IgD-negative memory B cell (primary cell): ENCODE measurements around the gene MRPL49. TPM values are rescaled to one million over a fixed set of nuclear protein-coding genes. Genes with fewer than 3 reads are reported as not detected.

Experiments used
- H3K27ac Mint-ChIP-seq, 3 donors: one replicate each; pipeline ENCODE4 v1.8.0; 2020 to 2022; ENCODE audit warnings: mild to moderate bottlenecking in 3 of 3, mixed read lengths in 3 of 3, moderate library complexity in 1 of 3
- H3K27me3 Mint-ChIP-seq: one replicate; pipeline ENCODE4 v1.8.0; 2021; ENCODE audit warnings: mixed read lengths
- H3K36me3 Mint-ChIP-seq: one replicate; pipeline ENCODE4 v1.8.0; 2020; ENCODE audit warnings: mild to moderate bottlenecking, mixed read lengths
- H3K4me1 Mint-ChIP-seq, 3 donors: one replicate each; pipeline ENCODE4 v1.8.0; 2020 to 2022; ENCODE audit warnings: mixed read lengths in 3 of 3, mild to moderate bottlenecking in 1 of 3
- H3K4me3 Mint-ChIP-seq, 4 donors: one replicate each; pipeline ENCODE4 v1.8.0; 2020 to 2022; ENCODE audit warnings: mild to moderate bottlenecking in 4 of 4, mixed read lengths in 4 of 4, moderate library complexity in 3 of 4
- H3K9me3 Mint-ChIP-seq, 3 donors: one replicate each; pipeline ENCODE4 v1.8.0; 2020 to 2021; ENCODE audit warnings: mixed read lengths in 3 of 3, mild to moderate bottlenecking in 1 of 3
- polyA plus RNA-seq: library from polyadenylated mRNA; unstranded; fragments of 300-500 nt; fragmentation: Illumina TruSeq; gene quantifications from one replicate; pipeline ENCODE4 v1.2.3, GENCODE V29; 2021

Gene MRPL49
- polyA plus RNA-seq, 1 donor from 2014 or later = 95.5 TPM

DNA sequence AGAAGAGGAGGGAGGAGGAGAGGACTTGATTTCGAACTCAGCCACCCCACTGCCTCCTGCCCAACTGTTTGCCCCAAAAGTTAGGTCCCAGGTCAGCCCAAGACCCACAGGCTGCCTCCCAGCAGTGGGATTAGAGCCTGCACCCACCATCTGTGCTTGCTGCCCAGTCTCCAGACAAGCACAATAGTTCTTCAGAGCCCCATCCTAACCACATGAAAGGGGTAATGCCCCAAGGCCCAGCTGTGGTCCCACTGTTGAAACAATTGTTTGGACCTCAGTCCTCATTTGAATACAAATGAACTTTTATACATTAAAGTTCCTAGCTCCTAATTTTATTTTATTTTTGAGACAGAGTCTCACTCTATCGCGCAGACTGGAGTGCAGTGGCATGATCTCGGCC, 31.5 kb upstream of the MRPL49 start:
- Mint-ChIP-seq H3K9me3 (no peaks in the 10 kb centered on the region), H3K36me3 (peaks cover 4% of the 10 kb centered on the region), H3K27ac (peak overlapping the region in 1 of 3 donors; percentile 35), H3K4me3 (no peak overlapping the region), H3K27me3 (no peaks in the 10 kb centered on the region), H3K4me1 (peaks cover 5 to 6% (median 5%) of the 10 kb centered on the region in 3 donors)

GRCh38 chr11:65095427-65095826, 26.7 kb upstream of the MRPL49 start:
- Mint-ChIP-seq H3K4me3 (peak overlapping the region; percentile 93 to 99 (median 96)), H3K9me3 (no peaks in the 10 kb centered on the region), H3K4me1 (peaks cover 8 to 18% (median 15%) of the 10 kb centered on the region in 3 donors), H3K27ac (peak overlapping the region; percentile 94 to 99 (median 96)), H3K36me3 (no peaks in the 10 kb centered on the region), H3K27me3 (no peaks in the 10 kb centered on the region)

DNA sequence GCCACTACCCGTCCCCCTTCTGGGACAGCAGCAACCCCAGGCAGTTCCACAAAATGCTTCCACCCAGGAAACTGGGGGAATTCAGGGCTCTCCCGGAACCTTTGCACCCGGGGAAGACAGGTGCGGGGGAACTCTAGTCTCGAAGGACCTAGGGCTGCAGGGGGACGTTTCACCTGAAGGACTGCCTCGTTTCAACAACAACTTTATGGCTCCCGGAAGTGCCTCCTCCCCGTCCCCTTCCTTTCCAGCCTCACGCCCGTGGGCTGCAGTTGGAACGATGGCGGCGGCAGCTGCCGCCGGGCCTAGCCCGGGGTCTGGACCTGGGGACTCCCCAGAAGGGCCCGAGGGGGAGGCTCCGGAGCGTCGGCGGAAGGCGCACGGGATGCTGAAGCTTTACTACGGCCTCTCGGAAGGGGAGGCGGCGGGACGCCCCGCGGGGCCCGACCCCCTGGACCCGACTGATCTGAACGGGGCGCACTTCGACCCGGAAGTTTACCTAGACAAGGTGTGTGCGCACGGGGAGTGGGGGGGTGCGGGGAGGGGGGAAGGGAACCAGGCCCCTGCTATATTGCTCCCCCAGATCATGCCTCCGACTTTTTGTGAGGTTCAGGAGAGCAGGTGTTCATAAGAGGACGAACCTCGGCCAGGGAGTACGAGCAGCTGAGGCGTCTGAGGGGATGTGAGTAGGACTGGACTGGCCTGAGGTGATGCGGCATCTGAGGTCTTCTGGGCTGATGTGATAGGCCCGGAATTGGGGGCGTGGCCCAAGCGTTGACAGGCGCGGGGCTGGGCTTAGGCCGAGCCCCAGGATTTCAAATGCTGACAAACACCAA, 25.9 kb upstream of the MRPL49 start, which contains the start of gene VPS51:
Gene VPS51 (plus strand): TSS at position 241 of the 833 bp plus-strand sequence. CDS start 37 bp downstream, at position 278.
- no peaks in the 10 kb centered on the region for H3K9me3 Mint-ChIP-seq
- H3K4me1 Mint-ChIP-seq = peaks cover 8 to 18% (median 15%) of the 10 kb centered on the region in 3 donors
- peak within 1 kb of the TSS; percentile 93 to 99 (median 96) for H3K4me3 Mint-ChIP-seq
- H3K27ac Mint-ChIP-seq = peak within 1 kb of the TSS; percentile 94 to 99 (median 96)
- no peaks in the 10 kb centered on the region for H3K27me3 Mint-ChIP-seq
- H3K36me3 Mint-ChIP-seq = no peaks in the 10 kb centered on the region

DNA sequence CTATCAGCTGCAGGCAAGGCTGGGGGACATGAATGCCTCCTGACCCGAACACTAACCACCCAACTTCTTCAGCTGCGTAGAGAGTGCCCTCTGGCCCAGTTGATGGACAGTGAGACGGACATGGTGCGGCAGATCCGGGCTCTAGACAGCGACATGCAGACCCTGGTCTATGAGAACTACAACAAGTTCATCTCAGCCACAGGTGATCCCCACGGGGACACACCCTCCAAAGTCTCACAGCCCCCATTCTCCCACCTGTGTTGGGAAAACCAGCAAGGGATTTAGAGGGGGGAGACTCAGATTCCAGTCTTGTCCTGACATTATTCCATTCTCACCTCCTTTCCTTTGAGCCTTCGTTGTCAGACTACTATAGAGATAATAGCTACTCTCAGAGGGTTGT, 25.2 kb upstream of the MRPL49 start:
- H3K36me3 Mint-ChIP-seq = no peaks in the 10 kb centered on the region
- no peaks in the 10 kb centered on the region for H3K9me3 Mint-ChIP-seq
- peaks cover 8 to 18% (median 15%) of the 10 kb centered on the region in 3 donors for H3K4me1 Mint-ChIP-seq
- H3K27me3 Mint-ChIP-seq = no peaks in the 10 kb centered on the region
- H3K4me3 Mint-ChIP-seq = peak overlapping the region; percentile 93 to 99 (median 96)
- H3K27ac Mint-ChIP-seq = peak overlapping the region; percentile 23 to 99 (median 94)

GRCh38 chr11:65100674-65101350, 21.3 kb upstream of the MRPL49 start:
- H3K27ac Mint-ChIP-seq = no peak overlapping the region
- H3K27me3 Mint-ChIP-seq = no peaks in the 10 kb centered on the region
- H3K36me3 Mint-ChIP-seq = no peaks in the 10 kb centered on the region
- H3K4me3 Mint-ChIP-seq = no peak overlapping the region
- no peaks in the 10 kb centered on the region for H3K9me3 Mint-ChIP-seq
- H3K4me1 Mint-ChIP-seq = peaks cover 4 to 20% (median 19%) of the 10 kb centered on the region in 3 donors

DNA sequence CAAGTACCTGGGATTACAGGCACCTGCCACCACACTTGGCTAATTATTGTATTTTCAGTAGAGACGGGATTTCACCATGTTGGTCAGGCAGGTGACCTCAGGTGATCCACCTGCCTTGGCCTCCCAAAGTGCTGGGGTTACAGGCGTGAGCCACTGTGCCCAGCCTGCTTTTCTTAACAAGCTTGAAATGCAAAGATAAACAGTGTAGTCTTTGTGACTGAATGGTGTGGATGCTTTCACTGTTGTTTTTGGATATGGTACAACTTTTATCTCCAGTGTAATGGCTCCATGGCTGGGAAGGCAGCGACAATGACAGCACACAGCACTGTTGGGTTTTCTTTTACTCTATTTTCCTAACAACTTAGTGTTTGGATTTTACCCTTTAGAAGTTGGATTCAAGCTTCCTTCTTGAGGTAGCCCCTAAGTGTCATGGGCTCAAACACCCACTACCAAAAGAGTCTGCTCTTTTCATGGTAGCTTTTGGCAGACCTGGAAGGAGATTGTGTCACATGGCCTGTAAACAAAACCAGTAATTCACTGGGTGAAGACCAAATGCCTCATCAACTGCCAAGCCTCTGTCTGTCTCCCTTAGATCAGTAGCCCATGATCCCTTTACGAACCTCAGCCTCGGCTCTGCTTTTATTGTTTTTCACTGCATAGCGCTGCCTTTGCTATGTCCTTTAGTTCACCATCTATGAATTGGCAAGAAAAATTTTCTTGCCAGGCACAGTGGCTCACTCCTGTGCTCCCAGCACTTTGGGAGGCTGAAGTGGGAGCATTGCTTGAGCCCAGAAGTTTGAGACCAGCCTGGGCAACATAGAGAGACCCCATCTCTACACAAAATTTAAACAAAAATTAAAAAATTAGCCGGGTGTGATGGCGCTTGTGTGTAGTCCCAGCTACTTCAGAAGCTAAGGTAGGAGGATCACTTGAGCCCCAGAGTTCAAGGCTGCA, 19.7 kb upstream of the MRPL49 start:
- Mint-ChIP-seq H3K9me3 (no peaks in the 10 kb centered on the region), H3K36me3 (peaks cover 3% of the 10 kb centered on the region), H3K27me3 (no peaks in the 10 kb centered on the region), H3K27ac (no peak overlapping the region), H3K4me3 (peak overlapping the region in 1 of 4 donors; percentile 37), H3K4me1 (peaks cover 2 to 17% (median 8%) of the 10 kb centered on the region in 3 donors)

- peaks cover 2 to 15% (median 8%) of the 10 kb centered on the region in 3 donors for H3K4me1 Mint-ChIP-seq
- H3K27ac Mint-ChIP-seq = peak overlapping the region in 1 of 3 donors; percentile 23
- H3K9me3 Mint-ChIP-seq = no peaks in the 10 kb centered on the region
- no peaks in the 10 kb centered on the region for H3K27me3 Mint-ChIP-seq
- H3K4me3 Mint-ChIP-seq = peak overlapping the region in 1 of 4 donors; percentile 37
- peaks cover 3% of the 10 kb centered on the region for H3K36me3 Mint-ChIP-seq
Observed at GRCh38 chr11:65103476-65103875, 18.6 kb upstream of the MRPL49 start.

DNA sequence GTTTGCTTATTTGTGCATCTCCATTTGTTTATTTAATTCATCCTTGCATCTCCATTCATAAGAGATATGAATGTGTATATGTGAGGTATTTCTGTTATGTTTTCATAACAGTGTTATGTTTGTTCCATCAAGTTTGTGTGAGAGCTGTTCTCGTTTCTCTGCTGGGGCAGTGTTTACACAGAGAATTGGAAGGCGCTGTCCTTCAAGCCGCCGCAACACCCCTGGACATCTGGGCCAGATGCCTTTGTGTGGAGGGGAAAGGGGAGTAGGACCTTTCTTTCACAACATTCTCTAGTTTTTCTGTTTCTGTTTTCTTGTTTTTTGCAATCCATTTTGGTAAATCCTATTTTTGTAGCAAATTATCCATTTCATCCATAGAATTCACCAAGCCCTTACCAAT, 17.5 kb upstream of the MRPL49 start:
- H3K4me3 Mint-ChIP-seq = no peak overlapping the region
- H3K27ac Mint-ChIP-seq = no peak overlapping the region
- H3K9me3 Mint-ChIP-seq = no peaks in the 10 kb centered on the region
- H3K27me3 Mint-ChIP-seq = no peaks in the 10 kb centered on the region
- H3K36me3 Mint-ChIP-seq = peaks cover 3% of the 10 kb centered on the region
- H3K4me1 Mint-ChIP-seq = peaks cover 2 to 12% (median 8%) of the 10 kb centered on the region in 3 donors

DNA sequence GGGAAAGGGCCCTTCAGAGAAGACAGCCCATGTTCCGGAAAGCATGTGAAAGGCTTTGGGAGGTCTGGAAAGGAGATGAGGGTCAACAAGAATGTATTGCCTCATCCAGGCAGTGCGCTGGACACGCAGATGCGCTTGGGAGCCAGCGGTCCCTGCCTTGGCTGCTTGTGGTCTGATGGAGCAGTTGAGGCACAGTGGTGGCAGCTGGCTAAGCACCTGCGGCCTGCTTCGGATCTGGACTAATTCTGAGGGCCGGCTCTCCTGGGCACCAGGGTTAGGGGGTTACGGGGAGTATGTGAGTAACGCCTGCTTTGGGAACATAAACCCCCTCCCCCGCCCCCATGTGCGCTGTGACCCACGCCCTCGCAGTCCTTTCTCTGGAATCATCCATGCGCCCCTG, 15.0 kb upstream of the MRPL49 start:
- Mint-ChIP-seq H3K4me1 (peaks cover 11 to 24% (median 18%) of the 10 kb centered on the region in 3 donors), H3K36me3 (peaks cover 3% of the 10 kb centered on the region), H3K27me3 (no peaks in the 10 kb centered on the region), H3K9me3 (no peaks in the 10 kb centered on the region), H3K4me3 (no peak overlapping the region), H3K27ac (no peak overlapping the region)

DNA sequence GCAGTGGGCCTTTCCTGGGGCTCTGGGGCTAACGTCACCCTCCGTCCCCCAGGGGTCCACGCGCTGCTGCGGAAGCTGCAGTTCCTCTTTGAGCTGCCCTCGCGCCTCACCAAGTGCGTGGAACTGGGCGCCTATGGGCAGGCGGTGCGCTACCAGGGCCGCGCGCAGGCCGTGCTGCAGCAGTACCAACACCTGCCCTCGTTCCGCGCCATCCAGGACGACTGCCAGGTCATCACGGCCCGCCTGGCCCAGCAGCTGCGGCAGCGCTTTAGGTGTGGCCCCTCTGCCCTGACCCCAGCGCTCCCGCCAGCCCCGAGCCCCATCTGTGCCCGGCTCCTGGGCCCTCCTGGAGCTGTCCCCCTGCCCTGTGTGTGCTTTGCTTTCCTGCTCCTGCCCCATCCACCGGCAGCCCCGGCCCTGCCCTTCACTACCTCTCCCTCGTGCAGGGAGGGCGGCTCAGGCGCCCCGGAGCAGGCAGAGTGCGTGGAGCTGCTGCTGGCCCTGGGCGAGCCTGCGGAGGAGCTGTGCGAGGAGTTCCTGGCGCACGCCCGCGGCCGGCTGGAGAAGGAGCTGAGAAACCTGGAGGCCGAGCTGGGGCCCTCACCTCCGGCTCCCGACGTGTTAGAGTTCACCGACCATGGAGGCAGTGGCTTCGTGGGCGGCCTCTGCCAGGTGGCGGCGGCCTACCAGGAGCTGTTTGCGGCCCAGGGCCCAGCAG, 14.2 kb upstream of the MRPL49 start:
- no peaks in the 10 kb centered on the region for H3K9me3 Mint-ChIP-seq
- H3K27ac Mint-ChIP-seq = no peak overlapping the region
- peaks cover 11 to 24% (median 18%) of the 10 kb centered on the region in 3 donors for H3K4me1 Mint-ChIP-seq
- H3K36me3 Mint-ChIP-seq = peaks cover 3% of the 10 kb centered on the region
- no peak overlapping the region for H3K4me3 Mint-ChIP-seq
- H3K27me3 Mint-ChIP-seq = no peaks in the 10 kb centered on the region

DNA sequence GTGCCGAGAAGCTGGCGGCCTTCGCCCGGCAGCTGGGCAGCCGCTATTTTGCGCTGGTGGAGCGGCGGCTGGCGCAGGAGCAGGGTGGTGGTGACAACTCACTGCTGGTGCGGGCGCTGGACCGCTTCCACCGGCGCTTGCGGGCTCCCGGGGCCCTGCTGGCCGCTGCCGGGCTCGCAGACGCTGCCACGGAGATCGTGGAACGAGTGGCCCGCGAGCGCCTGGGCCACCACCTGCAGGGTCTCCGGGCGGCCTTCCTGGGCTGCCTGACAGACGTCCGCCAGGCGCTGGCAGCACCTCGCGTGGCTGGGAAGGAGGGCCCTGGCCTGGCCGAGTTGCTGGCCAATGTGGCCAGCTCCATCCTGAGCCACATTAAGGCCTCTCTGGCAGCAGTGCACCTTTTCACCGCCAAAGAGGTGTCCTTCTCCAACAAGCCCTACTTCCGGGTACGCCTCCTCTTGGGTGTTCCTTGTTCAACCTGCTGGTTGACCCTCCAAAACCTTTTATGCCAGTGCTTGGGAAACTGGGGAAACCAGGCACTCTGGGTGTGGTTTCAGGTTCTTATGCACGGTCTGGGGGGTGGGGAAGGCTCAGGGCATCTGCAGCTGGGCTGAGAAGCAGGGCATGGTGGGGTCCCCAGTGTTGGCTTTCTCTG, 13.5 kb upstream of the MRPL49 start:
- Mint-ChIP-seq H3K9me3 (no peaks in the 10 kb centered on the region), H3K4me1 (peaks cover 17 to 28% (median 17%) of the 10 kb centered on the region in 3 donors), H3K36me3 (peaks cover 3% of the 10 kb centered on the region), H3K27ac (no peak overlapping the region), H3K4me3 (no peak overlapping the region), H3K27me3 (no peaks in the 10 kb centered on the region)

- no peaks in the 10 kb centered on the region for H3K9me3 Mint-ChIP-seq
- peaks cover 3% of the 10 kb centered on the region for H3K36me3 Mint-ChIP-seq
- peak overlapping the region in 1 of 4 donors; percentile 86 for H3K4me3 Mint-ChIP-seq
- H3K4me1 Mint-ChIP-seq = peaks cover 16 to 29% (median 21%) of the 10 kb centered on the region in 3 donors
- peak overlapping the region in 1 of 3 donors; percentile 97 for H3K27ac Mint-ChIP-seq
- H3K27me3 Mint-ChIP-seq = no peaks in the 10 kb centered on the region
Observed at GRCh38 chr11:65109231-65110198, 12.6 kb upstream of the MRPL49 start.
